HEK293 (cell line): Measurements from ENCODE around the gene GPR141.

Experiments
- CTCF ChIA-PET: fragments of 350-600 bp; formaldehyde crosslinking; extraction: SDS; loops from one replicate; lab custom pipeline; 2021; ENCODE audit warnings: antibody characterized with exemption; lab: Yijun Ruan, JAX
- POLR2A ChIA-PET: fragments of 300-600 bp; formaldehyde crosslinking; extraction: SDS; loops from one replicate; lab custom pipeline; 2020; ENCODE audit warnings: antibody characterized with exemption, inconsistent platforms; lab: Yijun Ruan, JAX
- H3K27ac ChIP-seq: fragments of 200-500 bp; sonication (Bioruptor generic); 2 replicates; pipeline ENCODE4 v1.5.1; 2014; ENCODE audit warnings: low read depth, low read length, control low read depth, inconsistent platforms; ENCODE audit errors: extremely low read depth
- H3K36me3 ChIP-seq, 2 experiments: fragments of 200-500 bp in 1 of 2; sonication (Bioruptor generic) in 1 of 2; 1 replicate in 1 of 2; 2 replicates in 1 of 2; pipeline ENCODE4 v1.5.1; 2014 to 2017; ENCODE audit warnings: inconsistent platforms in 2 of 2, low read length in 2 of 2; ENCODE audit not compliant: control insufficient read depth in 2 of 2, insufficient read depth in 1 of 2
- H3K4me1 ChIP-seq: fragments of 200-500 bp; sonication (Bioruptor generic); 2 replicates; pipeline ENCODE4 v1.5.1; 2014; ENCODE audit warnings: mild to moderate bottlenecking, low read length, inconsistent platforms; ENCODE audit not compliant: control insufficient read depth, insufficient read depth
- H3K4me3 ChIP-seq: 2 replicates; pipeline ENCODE4 v1.5.1; 2011; ENCODE audit warnings: low read depth, mild to moderate bottlenecking, control low read depth, low read length, moderate library complexity
- H3K9me3 ChIP-seq: fragments of 200-500 bp; sonication (Bioruptor generic); 2 replicates; pipeline ENCODE4 v1.5.1; 2014; ENCODE audit warnings: low read depth, low read length, inconsistent platforms; ENCODE audit not compliant: control insufficient read depth, insufficient read depth
- GFI1B ChIP-seq: fragments of 450-650 bp; formaldehyde crosslinking; IDR thresholded peaks from 2 replicates; pipeline ENCODE4 v1.5.1; 2016; ENCODE audit warnings: missing biosample characterization, missing genetic modification characterization
- HOXA7 ChIP-seq: sonication (generic); formaldehyde crosslinking; IDR thresholded peaks from 2 replicates; pipeline ENCODE4 v1.8.1; 2022; ENCODE audit warnings: missing genetic modification reagents, borderline replicate concordance
- PRDM1 ChIP-seq: fragments of 450-650 bp; formaldehyde crosslinking; IDR thresholded peaks from 2 replicates; pipeline ENCODE4; 2016; ENCODE audit warnings: missing biosample characterization, missing genetic modification characterization
- SP2 ChIP-seq: fragments of 450-650 bp; formaldehyde crosslinking; IDR thresholded peaks from 2 replicates; pipeline ENCODE4 v1.5.1; 2016; ENCODE audit warnings: missing biosample characterization, missing genetic modification characterization
- TCF7L2 ChIP-seq: IDR thresholded peaks from 2 replicates; pipeline ENCODE4 v1.6.1; 2011; ENCODE audit warnings: low read depth, mild to moderate bottlenecking, inconsistent platforms, low read length, moderate library complexity, borderline replicate concordance
- YY1 ChIP-seq: fragments of 450-650 bp; formaldehyde crosslinking; IDR thresholded peaks from 2 replicates; pipeline ENCODE4 v1.5.1; 2018; ENCODE audit warnings: missing biosample characterization, missing genetic modification characterization
- ZBTB8A ChIP-seq: fragments of 450-650 bp; formaldehyde crosslinking; IDR thresholded peaks from 2 replicates; pipeline ENCODE4 v1.5.1; 2016; ENCODE audit warnings: missing biosample characterization, missing genetic modification characterization
- ZIC2 ChIP-seq: fragments of 450-650 bp; formaldehyde crosslinking; IDR thresholded peaks from 2 replicates; pipeline ENCODE4 v1.5.1; 2016; ENCODE audit warnings: missing biosample characterization, missing genetic modification characterization
- ZNF10 ChIP-seq: fragments of 450-650 bp; formaldehyde crosslinking; IDR thresholded peaks from 2 replicates; pipeline ENCODE4 v1.5.1; 2017; ENCODE audit warnings: missing biosample characterization, missing genetic modification characterization
- ZNF112 ChIP-seq: fragments of 450-650 bp; formaldehyde crosslinking; IDR thresholded peaks from 2 replicates; pipeline ENCODE4 v1.5.0; 2017; ENCODE audit warnings: missing biosample characterization, missing genetic modification characterization
- ZNF140 ChIP-seq: fragments of 450-650 bp; formaldehyde crosslinking; IDR thresholded peaks from 2 replicates; pipeline ENCODE4 v1.5.1; 2016; ENCODE audit warnings: missing biosample characterization, missing genetic modification characterization
- ZNF175 ChIP-seq: fragments of 450-650 bp; formaldehyde crosslinking; IDR thresholded peaks from 2 replicates; pipeline ENCODE4 v1.5.1; 2016; ENCODE audit warnings: missing biosample characterization, missing genetic modification characterization
- ZNF184 ChIP-seq: fragments of 450-650 bp; IDR thresholded peaks from 2 replicates; pipeline ENCODE4 v1.5.1; 2018; ENCODE audit warnings: missing biosample characterization, mild to moderate bottlenecking, missing genetic modification characterization
- ZNF19 ChIP-seq: fragments of 450-650 bp; formaldehyde crosslinking; IDR thresholded peaks from 2 replicates; pipeline ENCODE4; 2016; ENCODE audit warnings: missing biosample characterization, missing genetic modification characterization, low read depth
- ZNF211 ChIP-seq: fragments of 450-650 bp; formaldehyde crosslinking; IDR thresholded peaks from 2 replicates; pipeline ENCODE4 v1.5.1; 2016; ENCODE audit warnings: low read depth, missing biosample characterization, missing genetic modification characterization
- ZNF23 ChIP-seq: fragments of 450-650 bp; formaldehyde crosslinking; IDR thresholded peaks from 2 replicates; pipeline ENCODE4 v1.5.1; 2016; ENCODE audit warnings: missing biosample characterization, missing genetic modification characterization, borderline replicate concordance
- ZNF239 ChIP-seq: fragments of 450-650 bp; formaldehyde crosslinking; IDR thresholded peaks from 2 replicates; pipeline ENCODE4 v1.5.1; 2016; ENCODE audit warnings: missing biosample characterization, missing genetic modification characterization
- ZNF274 ChIP-seq, 2 experiments: fragments of 200-500 bp in 1 of 2; fragments of 450-650 bp in 1 of 2; sonication (Bioruptor generic) in 1 of 2; formaldehyde crosslinking in 1 of 2; IDR thresholded peaks; 2 replicates each; pipeline versions ENCODE4 v1.5.1 to v1.6.1; 2014 to 2016; ENCODE audit warnings: borderline replicate concordance in 1 of 2, inconsistent platforms in 1 of 2, low read length in 1 of 2, missing biosample characterization in 1 of 2, missing genetic modification characterization in 1 of 2
- ZNF354C ChIP-seq: fragments of 450-650 bp; formaldehyde crosslinking; IDR thresholded peaks from 2 replicates; pipeline ENCODE4 v1.5.1; 2016; ENCODE audit warnings: missing biosample characterization, missing genetic modification characterization, low read depth, borderline replicate concordance
- ZNF366 ChIP-seq: fragments of 450-650 bp; formaldehyde crosslinking; conservative IDR thresholded peaks from 2 replicates; pipeline ENCODE4 v1.5.1; 2016; ENCODE audit warnings: missing biosample characterization, missing genetic modification characterization
- ZNF394 ChIP-seq: fragments of 450-650 bp; formaldehyde crosslinking; IDR thresholded peaks from 2 replicates; pipeline ENCODE4 v1.5.1; 2016; ENCODE audit warnings: missing biosample characterization, missing genetic modification characterization, mild to moderate bottlenecking, moderate library complexity, borderline replicate concordance
- ZNF549 ChIP-seq: fragments of 450-650 bp; IDR thresholded peaks from 2 replicates; pipeline ENCODE4 v1.5.1; 2018; ENCODE audit warnings: missing biosample characterization, missing genetic modification characterization, mild to moderate bottlenecking, inconsistent platforms, moderate library complexity
- ZNF621 ChIP-seq: fragments of 450-650 bp; formaldehyde crosslinking; IDR thresholded peaks from 2 replicates; pipeline ENCODE4 v1.5.1; 2017; ENCODE audit warnings: missing biosample characterization, missing genetic modification characterization
- ZNF768 ChIP-seq: fragments of 450-650 bp; formaldehyde crosslinking; IDR thresholded peaks from 2 replicates; pipeline ENCODE4 v1.5.1; 2018; ENCODE audit warnings: missing biosample characterization, mild to moderate bottlenecking, missing genetic modification characterization
- TF ChIP-seq, protein P1 (sequence below): fragments of 450-650 bp; formaldehyde crosslinking; IDR thresholded peaks from 2 replicates; pipeline ENCODE4 v1.5.1; 2016; ENCODE audit warnings: missing biosample characterization, missing genetic modification characterization
- TF ChIP-seq, protein P2 (sequence below): fragments of 450-650 bp; formaldehyde crosslinking; IDR thresholded peaks from 2 replicates; pipeline ENCODE4 v1.5.1; 2017; ENCODE audit warnings: missing biosample characterization, missing genetic modification characterization
- TF ChIP-seq, protein P3 (sequence below): fragments of 450-650 bp; formaldehyde crosslinking; IDR thresholded peaks from 2 replicates; pipeline ENCODE4 v1.5.1; 2016; ENCODE audit warnings: missing biosample characterization, missing genetic modification characterization

GPR141 gene

DNA sequence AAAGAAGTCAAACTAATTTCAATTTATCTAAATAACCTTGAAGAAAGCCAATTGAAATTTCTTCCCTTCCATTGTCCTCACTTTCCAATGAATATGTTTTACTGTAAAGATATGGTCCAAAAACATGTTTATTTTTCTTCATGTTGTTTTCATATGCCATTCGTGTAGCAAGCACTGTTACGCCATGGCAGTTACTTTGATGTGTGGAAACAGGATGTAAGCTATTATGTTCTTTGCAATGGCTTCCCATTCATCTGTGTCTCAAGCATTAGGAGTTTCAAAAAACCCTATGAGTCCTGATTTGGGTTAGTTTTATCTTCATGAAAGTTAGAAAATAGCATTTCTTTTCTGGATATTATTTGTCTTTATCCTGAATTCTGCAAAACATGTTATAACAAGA lies 31.0 kb downstream of the GPR141 start:
- H3K9me3 ChIP-seq = no peaks in the 10 kb centered on the region
- ChIA-PET CTCF (no interaction called here), POLR2A (no interaction called here)
- TF ChIP-seq, protein P1, sequence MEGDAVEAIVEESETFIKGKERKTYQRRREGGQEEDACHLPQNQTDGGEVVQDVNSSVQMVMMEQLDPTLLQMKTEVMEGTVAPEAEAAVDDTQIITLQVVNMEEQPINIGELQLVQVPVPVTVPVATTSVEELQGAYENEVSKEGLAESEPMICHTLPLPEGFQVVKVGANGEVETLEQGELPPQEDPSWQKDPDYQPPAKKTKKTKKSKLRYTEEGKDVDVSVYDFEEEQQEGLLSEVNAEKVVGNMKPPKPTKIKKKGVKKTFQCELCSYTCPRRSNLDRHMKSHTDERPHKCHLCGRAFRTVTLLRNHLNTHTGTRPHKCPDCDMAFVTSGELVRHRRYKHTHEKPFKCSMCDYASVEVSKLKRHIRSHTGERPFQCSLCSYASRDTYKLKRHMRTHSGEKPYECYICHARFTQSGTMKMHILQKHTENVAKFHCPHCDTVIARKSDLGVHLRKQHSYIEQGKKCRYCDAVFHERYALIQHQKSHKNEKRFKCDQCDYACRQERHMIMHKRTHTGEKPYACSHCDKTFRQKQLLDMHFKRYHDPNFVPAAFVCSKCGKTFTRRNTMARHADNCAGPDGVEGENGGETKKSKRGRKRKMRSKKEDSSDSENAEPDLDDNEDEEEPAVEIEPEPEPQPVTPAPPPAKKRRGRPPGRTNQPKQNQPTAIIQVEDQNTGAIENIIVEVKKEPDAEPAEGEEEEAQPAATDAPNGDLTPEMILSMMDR = no peak
- TF ChIP-seq ZBTB8A (no peak), ZNF10 (tag by site-specific recombination) (no peak), ZNF19 (tag by site-specific recombination) (no peak), ZNF175 (tag by site-specific recombination) (no peak)
- no peaks in the 10 kb centered on the region for H3K4me1 ChIP-seq
- no peak overlapping the region for H3K4me3 ChIP-seq
- H3K36me3 ChIP-seq = no peaks in the 10 kb centered on the region
- no peak overlapping the region for H3K27ac ChIP-seq

DNA sequence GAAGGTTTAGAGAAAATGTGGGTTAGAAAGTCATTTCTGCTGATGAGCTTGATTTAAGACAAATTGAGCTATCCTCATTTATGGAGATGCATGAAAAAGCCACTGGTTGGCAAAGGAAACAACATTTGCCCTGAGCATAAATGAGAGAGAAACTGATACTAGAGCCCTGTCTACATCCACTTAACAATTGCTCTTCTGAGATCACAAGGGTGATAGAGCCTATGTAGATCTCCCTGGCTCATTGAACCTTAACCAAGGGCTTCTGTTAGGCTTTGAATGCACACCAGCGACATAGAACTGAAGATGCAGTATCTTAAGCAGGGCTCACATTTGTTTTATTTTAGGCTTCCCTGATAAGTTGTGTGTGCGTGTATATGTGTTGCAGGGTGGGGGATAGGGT lies 35.0 kb downstream of the GPR141 start:
- TF ChIP-seq ZNF394 (tag by site-specific recombination) (no peak), HOXA7 (CRISPR knock-in tag) (no peak), ZNF211 (tag by site-specific recombination) (no peak), TCF7L2 (no peak), ZNF239 (tag by site-specific recombination) (no peak), ZNF112 (tag by site-specific recombination) (no peak), ZNF549 (tag by site-specific recombination) (no peak), ZNF140 (tag by site-specific recombination) (no peak), YY1 (tag by site-specific recombination) (no peak), ZNF354C (tag by site-specific recombination) (no peak)
- Histone ChIP-seq H3K4me3 (no peak overlapping the region), H3K4me1 (no peaks in the 10 kb centered on the region), H3K9me3 (no peaks in the 10 kb centered on the region), H3K27ac (no peak overlapping the region), H3K36me3 (no peaks in the 10 kb centered on the region)
- POLR2A ChIA-PET = no interaction called here
- CTCF ChIA-PET = no interaction called here

DNA sequence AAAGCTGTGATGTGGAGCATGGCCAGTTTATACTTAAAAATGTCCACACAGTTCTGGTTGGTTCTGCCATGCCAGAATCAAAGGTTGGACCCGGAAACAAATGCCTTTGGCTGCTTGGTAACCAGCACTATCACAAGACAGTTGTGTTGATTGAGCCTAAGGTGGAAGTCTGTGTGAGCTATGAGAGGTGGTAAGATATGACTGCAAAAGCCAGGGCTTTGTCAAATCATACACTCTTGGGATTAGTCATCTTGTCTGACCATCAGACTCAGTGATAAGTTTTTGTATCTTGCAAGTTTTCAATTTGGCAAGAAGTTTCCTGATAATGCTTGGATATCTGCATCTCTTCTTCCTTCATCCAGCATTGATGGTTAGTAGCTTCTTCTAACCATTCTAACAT lies 35.5 kb downstream of the GPR141 start:
- Histone ChIP-seq H3K36me3 (no peaks in the 10 kb centered on the region), H3K9me3 (no peaks in the 10 kb centered on the region), H3K27ac (no peak overlapping the region), H3K4me3 (no peak overlapping the region), H3K4me1 (no peaks in the 10 kb centered on the region)
- ChIA-PET CTCF (no interaction called here), POLR2A (no interaction called here)
- TF ChIP-seq ZNF239 (tag by site-specific recombination) (no peak), ZNF621 (tag by site-specific recombination) (no peak), SP2 (tag by site-specific recombination) (no peak), PRDM1 (tag by site-specific recombination) (no peak), ZNF366 (tag by site-specific recombination) (no peak), ZNF23 (tag by site-specific recombination) (no peak), ZIC2 (no peak), ZNF184 (no peak), ZNF549 (tag by site-specific recombination) (no peak), ZNF274 (IDR thresholded peaks at IDR 0.05; ENCODE audit: low read length) (no peak), ZNF274 (tag by site-specific recombination; IDR thresholded peaks at IDR 0.05; ENCODE audit: borderline replicate concordance) (no peak), ZNF768 (tag by site-specific recombination) (no peak), GFI1B (tag by site-specific recombination) (no peak), ZNF10 (tag by site-specific recombination) (no peak), ZNF112 (tag by site-specific recombination) (no peak)
- TF ChIP-seq, protein P2, sequence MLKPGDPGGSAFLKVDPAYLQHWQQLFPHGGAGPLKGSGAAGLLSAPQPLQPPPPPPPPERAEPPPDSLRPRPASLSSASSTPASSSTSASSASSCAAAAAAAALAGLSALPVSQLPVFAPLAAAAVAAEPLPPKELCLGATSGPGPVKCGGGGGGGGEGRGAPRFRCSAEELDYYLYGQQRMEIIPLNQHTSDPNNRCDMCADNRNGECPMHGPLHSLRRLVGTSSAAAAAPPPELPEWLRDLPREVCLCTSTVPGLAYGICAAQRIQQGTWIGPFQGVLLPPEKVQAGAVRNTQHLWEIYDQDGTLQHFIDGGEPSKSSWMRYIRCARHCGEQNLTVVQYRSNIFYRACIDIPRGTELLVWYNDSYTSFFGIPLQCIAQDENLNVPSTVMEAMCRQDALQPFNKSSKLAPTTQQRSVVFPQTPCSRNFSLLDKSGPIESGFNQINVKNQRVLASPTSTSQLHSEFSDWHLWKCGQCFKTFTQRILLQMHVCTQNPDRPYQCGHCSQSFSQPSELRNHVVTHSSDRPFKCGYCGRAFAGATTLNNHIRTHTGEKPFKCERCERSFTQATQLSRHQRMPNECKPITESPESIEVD (tag by site-specific recombination) = no peak
- TF ChIP-seq, protein P3, sequence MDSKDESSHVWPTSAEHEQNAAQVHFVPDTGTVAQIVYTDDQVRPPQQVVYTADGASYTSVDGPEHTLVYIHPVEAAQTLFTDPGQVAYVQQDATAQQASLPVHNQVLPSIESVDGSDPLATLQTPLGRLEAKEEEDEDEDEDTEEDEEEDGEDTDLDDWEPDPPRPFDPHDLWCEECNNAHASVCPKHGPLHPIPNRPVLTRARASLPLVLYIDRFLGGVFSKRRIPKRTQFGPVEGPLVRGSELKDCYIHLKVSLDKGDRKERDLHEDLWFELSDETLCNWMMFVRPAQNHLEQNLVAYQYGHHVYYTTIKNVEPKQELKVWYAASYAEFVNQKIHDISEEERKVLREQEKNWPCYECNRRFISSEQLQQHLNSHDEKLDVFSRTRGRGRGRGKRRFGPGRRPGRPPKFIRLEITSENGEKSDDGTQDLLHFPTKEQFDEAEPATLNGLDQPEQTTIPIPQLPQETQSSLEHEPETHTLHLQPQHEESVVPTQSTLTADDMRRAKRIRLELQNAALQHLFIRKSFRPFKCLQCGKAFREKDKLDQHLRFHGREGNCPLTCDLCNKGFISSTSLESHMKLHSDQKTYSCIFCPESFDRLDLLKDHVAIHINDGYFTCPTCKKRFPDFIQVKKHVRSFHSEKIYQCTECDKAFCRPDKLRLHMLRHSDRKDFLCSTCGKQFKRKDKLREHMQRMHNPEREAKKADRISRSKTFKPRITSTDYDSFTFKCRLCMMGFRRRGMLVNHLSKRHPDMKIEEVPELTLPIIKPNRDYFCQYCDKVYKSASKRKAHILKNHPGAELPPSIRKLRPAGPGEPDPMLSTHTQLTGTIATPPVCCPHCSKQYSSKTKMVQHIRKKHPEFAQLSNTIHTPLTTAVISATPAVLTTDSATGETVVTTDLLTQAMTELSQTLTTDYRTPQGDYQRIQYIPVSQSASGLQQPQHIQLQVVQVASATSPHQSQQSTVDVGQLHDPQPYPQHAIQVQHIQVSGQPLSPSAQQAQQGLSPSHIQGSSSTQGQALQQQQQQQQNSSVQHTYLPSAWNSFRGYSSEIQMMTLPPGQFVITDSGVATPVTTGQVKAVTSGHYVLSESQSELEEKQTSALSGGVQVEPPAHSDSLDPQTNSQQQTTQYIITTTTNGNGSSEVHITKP (tag by site-specific recombination) = no peak
